ENCODE measurements around the gene CDT1.

DNA sequence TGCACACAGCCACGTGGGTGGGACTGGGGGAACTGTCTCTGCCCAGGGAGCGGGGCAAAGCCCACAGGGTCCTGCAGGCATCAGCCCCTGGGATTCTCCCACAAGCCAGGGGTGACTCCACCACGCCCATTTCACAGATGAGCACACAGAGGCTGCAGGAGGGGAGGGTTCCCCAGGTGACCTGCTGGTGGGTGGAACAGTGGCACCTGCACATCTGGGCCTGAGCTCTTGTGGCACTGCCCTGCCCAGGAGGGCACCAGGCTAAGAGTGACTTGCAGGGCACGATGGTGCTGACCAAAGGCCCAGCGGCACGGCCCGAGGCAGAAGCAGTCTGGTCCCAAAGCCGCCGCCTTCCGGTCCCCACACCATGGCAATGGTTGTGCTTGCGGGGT lies 42.5 kb upstream of the CDT1 start:
- TF ChIP-seq EZH2 (IDR thresholded peaks at IDR 0.05; ENCODE audit: borderline replicate concordance) = no peak
- TF ChIP-seq, protein P1, sequence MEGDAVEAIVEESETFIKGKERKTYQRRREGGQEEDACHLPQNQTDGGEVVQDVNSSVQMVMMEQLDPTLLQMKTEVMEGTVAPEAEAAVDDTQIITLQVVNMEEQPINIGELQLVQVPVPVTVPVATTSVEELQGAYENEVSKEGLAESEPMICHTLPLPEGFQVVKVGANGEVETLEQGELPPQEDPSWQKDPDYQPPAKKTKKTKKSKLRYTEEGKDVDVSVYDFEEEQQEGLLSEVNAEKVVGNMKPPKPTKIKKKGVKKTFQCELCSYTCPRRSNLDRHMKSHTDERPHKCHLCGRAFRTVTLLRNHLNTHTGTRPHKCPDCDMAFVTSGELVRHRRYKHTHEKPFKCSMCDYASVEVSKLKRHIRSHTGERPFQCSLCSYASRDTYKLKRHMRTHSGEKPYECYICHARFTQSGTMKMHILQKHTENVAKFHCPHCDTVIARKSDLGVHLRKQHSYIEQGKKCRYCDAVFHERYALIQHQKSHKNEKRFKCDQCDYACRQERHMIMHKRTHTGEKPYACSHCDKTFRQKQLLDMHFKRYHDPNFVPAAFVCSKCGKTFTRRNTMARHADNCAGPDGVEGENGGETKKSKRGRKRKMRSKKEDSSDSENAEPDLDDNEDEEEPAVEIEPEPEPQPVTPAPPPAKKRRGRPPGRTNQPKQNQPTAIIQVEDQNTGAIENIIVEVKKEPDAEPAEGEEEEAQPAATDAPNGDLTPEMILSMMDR (IDR thresholded peaks at IDR 0.05; ENCODE audit: poor library complexity) = no peak
